K562 (cell line): ENCODE results near the gene ZKSCAN5. TPM values are rescaled to one million over a fixed set of nuclear protein-coding genes. Genes with fewer than 3 reads are reported as not detected.
A peak's percentile ranks its signal among the peaks of the same experiment; 100 is the strongest.

Experiments used
- ATAC-seq: fragments of 200-7000 bp; cut with Tn5 transposase; 3 replicates; pipeline ENCODE4 v1.9.1; 2020; ENCODE audit warnings: moderate library complexity
- BruUV-seq: library from RNA; stranded (reverse); fragments of 400-500 nt; replicated peaks from 2 replicates; lab custom pipeline; 2021; lab: Mats Ljungman, UMichigan
- CTCF ChIA-PET: fragments of 300-600 bp; formaldehyde crosslinking; extraction: SDS; loops from one replicate; lab custom pipeline; 2021; ENCODE audit warnings: low intra/inter-chr PET ratio; lab: Yijun Ruan, JAX
- POLR2A ChIA-PET: fragments of 300-600, 350-650 bp; sonication (Branson Sonifier 250); formaldehyde crosslinking; extraction: SDS; loops from one replicate; lab custom pipeline; 2021; ENCODE audit warnings: antibody characterized with exemption, inconsistent platforms; lab: Yijun Ruan, JAX
- DNase-seq, 4 experiments: peaks; one replicate each; pipeline versions ENCODE4 v3.0.0 to v3.0.0-alpha.2; 2011 to 2018; ENCODE audit warnings: low spot score in 3 of 4, mixed read lengths in 3 of 4; ENCODE audit errors: extremely low read depth in 1 of 4
- FAIRE-seq: peaks from 2 replicates; lab custom pipeline; 2011; peaks lifted over from hg19 to GRCh38; lab: Jason Lieb, UNC
- H2AFZ ChIP-seq: 2 replicates; pipeline ENCODE4 v1.6.0; 2011; ENCODE audit warnings: low read depth, low read length, control low read depth, inconsistent platforms
- H3K27ac ChIP-seq: fragments of 200-600 bp; 3 replicates; pipeline ENCODE4 v1.8.0; 2011; ENCODE audit warnings: low read depth, mild to moderate bottlenecking, control low read depth, inconsistent platforms, low read length, moderate library complexity, mixed read lengths; ENCODE audit errors: extremely low read depth
- H3K27me3 ChIP-seq, 2 experiments: fragments of 300-600 bp in 1 of 2; 2 replicates in 1 of 2; 3 replicates in 1 of 2; pipeline versions ENCODE4 v1.6.0 to v1.8.0; 2011; ENCODE audit warnings: inconsistent platforms in 2 of 2, low read length in 2 of 2, mild to moderate bottlenecking in 1 of 2, mixed read lengths in 1 of 2, moderate library complexity in 1 of 2; ENCODE audit not compliant: control insufficient read depth in 2 of 2, insufficient read depth in 2 of 2
- H3K36me3 ChIP-seq: fragments of 300-600 bp; 3 replicates; pipeline ENCODE4 v1.8.0; 2011; ENCODE audit warnings: mild to moderate bottlenecking, low read length, inconsistent platforms; ENCODE audit not compliant: control insufficient read depth, insufficient read depth
- H3K4me1 ChIP-seq, 2 experiments: fragments of 200-600 bp in 1 of 2; replicated peaks in 1 of 2; 2 replicates in 1 of 2; 3 replicates in 1 of 2; pipeline versions ENCODE4 v1.5.1 to v1.8.0; 2011; ENCODE audit warnings: inconsistent platforms in 2 of 2, low read length in 2 of 2, mild to moderate bottlenecking in 1 of 2, mixed read lengths in 1 of 2, moderate library complexity in 1 of 2; ENCODE audit not compliant: control insufficient read depth in 2 of 2, insufficient read depth in 2 of 2
- H3K4me2 ChIP-seq: 2 replicates; pipeline ENCODE4 v1.6.1; 2011; ENCODE audit warnings: low read length, control low read depth, inconsistent platforms, mixed read lengths; ENCODE audit not compliant: insufficient read depth
- H3K4me3 ChIP-seq: fragments of 200-600 bp; sonication (generic), shearing (Covaris generic); 2 replicates; pipeline ENCODE4 v1.5.1; 2016; ENCODE audit warnings: control low read depth, inconsistent platforms
- H3K79me2 ChIP-seq: fragments of 200-600 bp; 3 replicates; pipeline ENCODE4 v1.8.0; 2011; ENCODE audit warnings: low read length, inconsistent platforms; ENCODE audit not compliant: control insufficient read depth, insufficient read depth
- H3K9ac ChIP-seq, 2 experiments: 2 replicates each; pipeline versions ENCODE4 v1.6.0 to v1.6.1; 2011; ENCODE audit warnings: low read depth in 2 of 2, low read length in 2 of 2, control low read depth in 1 of 2, inconsistent platforms in 1 of 2, mild to moderate bottlenecking in 1 of 2, mixed read lengths in 1 of 2; ENCODE audit not compliant: insufficient read depth in 1 of 2
- H3K9me1 ChIP-seq: one replicate; pipeline ENCODE4 v1.6.0; 2011; ENCODE audit warnings: inconsistent platforms, mild to moderate bottlenecking, low read length, moderate library complexity; ENCODE audit not compliant: control insufficient read depth, insufficient read depth
- H3K9me3 ChIP-seq: replicated peaks from 2 replicates; pipeline ENCODE4 v1.5.1; 2011; ENCODE audit warnings: low read depth, low read length, inconsistent platforms; ENCODE audit not compliant: control insufficient read depth, insufficient read depth
- H4K20me1 ChIP-seq: replicated peaks from 2 replicates; pipeline ENCODE4 v1.6.1; 2011; ENCODE audit warnings: low read length, inconsistent platforms, mixed read lengths; ENCODE audit not compliant: control insufficient read depth, insufficient read depth
- BRCA1 ChIP-seq, 2 experiments: fragments of 450-650 bp in 1 of 2; sonication (generic) in 1 of 2; formaldehyde crosslinking in 1 of 2; IDR thresholded peaks; 2 replicates each; pipeline versions ENCODE4 v1.5.0 to v1.6.1; 2017 to 2020; ENCODE audit warnings: mild to moderate bottlenecking in 1 of 2, missing genetic modification reagents in 1 of 2
- CCNT2 ChIP-seq: IDR thresholded peaks from 2 replicates; pipeline ENCODE4 v1.6.1; 2011; ENCODE audit warnings: borderline replicate concordance, low read depth, mild to moderate bottlenecking, moderate library complexity, mixed read lengths, low read length; ENCODE audit not compliant: insufficient read length; ENCODE audit errors: extremely low read depth
- E2F3 ChIP-seq: fragments of 250-450 bp; sonication (Bioruptor Pico); IDR thresholded peaks from 2 replicates; pipeline ENCODE4 v1.4.0; 2020; ENCODE audit warnings: mild to moderate bottlenecking
- ETS1 ChIP-seq: conservative IDR thresholded peaks from 2 replicates; pipeline ENCODE4 v1.6.1; 2011; ENCODE audit warnings: low read depth, mild to moderate bottlenecking, low read length; ENCODE audit not compliant: control insufficient read depth
- FOXJ2 ChIP-seq: fragments of 200-800 bp; sonication (Bioruptor generic); IDR thresholded peaks from 2 replicates; pipeline ENCODE4 v1.6.1; 2016; ENCODE audit warnings: missing genetic modification characterization, missing compliant biosample characterization
- HNRNPH1 ChIP-seq: fragments of 200-400 bp; formaldehyde crosslinking; optimal IDR thresholded peaks from 2 replicates; pipeline ENCODE3; 2017; ENCODE audit warnings: low read depth, mild to moderate bottlenecking, low read length, moderate library complexity
- KHSRP ChIP-seq: fragments of 450-650 bp; IDR thresholded peaks from 2 replicates; pipeline ENCODE4 v1.6.1; 2017
- MCM5 ChIP-seq: fragments of 450-650 bp; IDR thresholded peaks from 2 replicates; pipeline ENCODE4 v1.6.1; 2016; ENCODE audit warnings: low read depth
- MIER1 ChIP-seq: fragments of 450-650 bp; IDR thresholded peaks from 2 replicates; pipeline ENCODE4 v1.6.1; 2016; ENCODE audit warnings: antibody characterized with exemption, mild to moderate bottlenecking, low read depth
- NFATC3 ChIP-seq: fragments of 450-650 bp; IDR thresholded peaks from 2 replicates; pipeline ENCODE4 v1.6.1; 2017; ENCODE audit warnings: mild to moderate bottlenecking
- POLR2A ChIP-seq: fragments of 450-650 bp; conservative IDR thresholded peaks from 2 replicates; pipeline ENCODE4 v1.6.1; 2016
- POLR2AphosphoS5 ChIP-seq: IDR thresholded peaks from 2 replicates; pipeline ENCODE4 v1.6.1; 2011; ENCODE audit warnings: mild to moderate bottlenecking, low read depth, low read length, moderate library complexity; ENCODE audit not compliant: control insufficient read depth, insufficient read depth
- POLR2G ChIP-seq: fragments of 200-400 bp; formaldehyde crosslinking; IDR thresholded peaks from 2 replicates; pipeline ENCODE4 v1.6.1; 2017; ENCODE audit warnings: low read depth, mild to moderate bottlenecking, antibody characterized with exemption, low read length, moderate library complexity
- RBM22 ChIP-seq: fragments of 200-400 bp; formaldehyde crosslinking; IDR thresholded peaks from 2 replicates; pipeline ENCODE4 v1.6.1; 2018; ENCODE audit warnings: low read length, low read depth; ENCODE audit not compliant: poor library complexity, severe bottlenecking
- SMARCA5 ChIP-seq: fragments of 450-650 bp; IDR thresholded peaks from 2 replicates; pipeline ENCODE4 v1.6.1; 2016
- ZEB2 ChIP-seq: fragments of 450-650 bp; IDR thresholded peaks from 2 replicates; pipeline ENCODE4 v1.6.1; 2016
- ZFP30 ChIP-seq: fragments of 250-450 bp; sonication (Bioruptor Pico); IDR thresholded peaks from 2 replicates; pipeline ENCODE4 v1.8.0; 2022; ENCODE audit warnings: moderate library complexity, mild to moderate bottlenecking, inconsistent platforms, borderline replicate concordance
- ZNF12 ChIP-seq: sonication (generic); formaldehyde crosslinking; IDR thresholded peaks from 2 replicates; pipeline ENCODE4 v1.4.0; 2020; ENCODE audit warnings: mild to moderate bottlenecking, missing genetic modification reagents
- ZNF395 ChIP-seq: fragments of 200-800 bp; sonication (Bioruptor generic); IDR thresholded peaks from 2 replicates; pipeline ENCODE4 v1.6.1; 2017; ENCODE audit warnings: missing genetic modification characterization, missing compliant biosample characterization
- WGBS: fragments of 100-300 bp; shearing (Covaris generic); methylation state at CpG from one replicate; pipeline ENCODE4 v1.1.6; 2016; ENCODE audit warnings: low coverage, mixed read lengths; ENCODE audit not compliant: insufficient coverage; ENCODE audit errors: missing lambda C conversion rate; 5-methylcytosine and 5-hydroxymethylcytosine counted together
- in situ Hi-C: fragments of 300-500 bp; cut with MboI; formaldehyde crosslinking; loops from 4 replicates; pipeline ENCODE4 v1.15.0; 2018; ENCODE audit warnings: inconsistent platforms, mixed read lengths
- intact Hi-C: fragments of 100-400 bp; cut with micrococcal nuclease; formaldehyde crosslinking; loops from 2 replicates; pipeline ENCODE4 v1.14.2; 2022
- polyA plus RNA-seq, 8 experiments: library from polyadenylated mRNA; depleted of rRNA in 4 of 8; stranded (reverse) in 5 of 8; unstranded in 3 of 8; fragments of >200 nt; fragmentation: Nextera tagmentation in 2 of 8; fragmentation: Illumina TruSeq in 1 of 8; extraction: Ambion mirVana in 2 of 8; extraction: Trizol in 1 of 8; gene quantifications; 2 replicates each; pipeline versions ENCODE4 v1.2.1 to v1.2.3, GENCODE V29; 2011 to 2014; ENCODE audit warnings: inconsistent platforms in 1 of 8, missing spikeins in 1 of 8
- total RNA-seq, 7 experiments: library from RNA; depleted of rRNA in 6 of 7; stranded (reverse); fragments of >200 nt in 6 of 7; fragmentation: Illumina TruSeq in 2 of 7; extraction: Trizol in 2 of 7; gene quantifications; 2 replicates each; pipeline versions ENCODE4 v1.2.1 to v1.2.3, GENCODE V29; 2011 to 2021; ENCODE audit warnings: low replicate concordance in 1 of 7
- TF ChIP-seq, protein P1 (sequence below), 2 experiments: fragments of 200-800 bp in 1 of 2; sonication (Bioruptor generic) in 1 of 2; sonication (generic) in 1 of 2; formaldehyde crosslinking in 1 of 2; IDR thresholded peaks in 1 of 2; conservative IDR thresholded peaks in 1 of 2; 2 replicates each; pipeline versions ENCODE4 v1.5.0 to v1.6.1; 2016 to 2020; ENCODE audit warnings: missing compliant biosample characterization in 1 of 2, missing genetic modification characterization in 1 of 2, missing genetic modification reagents in 1 of 2

ZKSCAN5 gene
- total and polyA plus RNA-seq, 9 of the 15 experiments (the other 6 are each of a cell fraction or from before 2014, with no cell fraction given) = 4.2 to 19.0 (median 15.0) TPM

- H3K27me3 ChIP-seq = no peaks in the 10 kb centered on the region
- ATAC-seq = peak; percentile 7
- H3K36me3 ChIP-seq = peaks cover 98% of the 10 kb centered on the region
- no peaks in the 10 kb centered on the region for H3K9me1 ChIP-seq
- H2AFZ ChIP-seq = no peak overlapping the region
- FAIRE-seq = no peak
- H3K9ac ChIP-seq = peak overlapping the region in 1 of 2 experiments; percentile 54; a peak in 2 of 4 replicates
- in situ Hi-C loops (no loop called here), intact Hi-C loops (no loop called here)
- no peaks in the 10 kb centered on the region for H3K9me3 ChIP-seq
- peaks cover 0 to 16% of the 10 kb centered on the region in 2 experiments; a peak in 2 of 5 replicates for H3K4me1 ChIP-seq
- CTCF ChIA-PET = no interaction called here
- H4K20me1 ChIP-seq = peaks cover 44% of the 10 kb centered on the region
- POLR2A ChIA-PET = interaction anchor here (0.6 to 2.9 kb wide), 10 partner anchors 8 to 824 kb away, joined by 3 to 28 read pairs (median 3); partner anchors contain the start of genes ATP5MF, CPSF4, PDAP1 and PTCD1
- WGBS = 76% methylated on average over 9 of the region's 9 CpGs
- H3K4me3 ChIP-seq = no peak overlapping the region
- no peak overlapping the region for H3K4me2 ChIP-seq
- DNase-seq = no peak
- peaks cover 40% of the 10 kb centered on the region for H3K79me2 ChIP-seq
- BruUV-seq = no TSS peak
- no peak overlapping the region for H3K27ac ChIP-seq
- TF ChIP-seq CCNT2 (peak; percentile 16), ETS1 (no peak), KHSRP (no peak), POLR2G (peak; percentile 69), BRCA1 (IDR thresholded peaks at IDR 0.05) (no peak), BRCA1 (CRISPR knock-in tag; IDR thresholded peaks at IDR 0.05) (no peak), ZEB2 (no peak), SMARCA5 (no peak), ZNF395 (CRISPR knock-in tag) (no peak), POLR2AphosphoS5 (peak; percentile 50; the same call in 1 of the 2 replicates), ZFP30 (CRISPR knock-in tag) (no peak), ZNF12 (no peak), NFATC3 (no peak), E2F3 (CRISPR knock-in tag) (no peak), RBM22 (peak; percentile 11), POLR2A (peak; percentile 3; the same call in 1 of the 2 replicates), FOXJ2 (tag) (no peak), HNRNPH1 (no peak), MCM5 (no peak), MIER1 (no peak)
- TF ChIP-seq, protein P1, sequence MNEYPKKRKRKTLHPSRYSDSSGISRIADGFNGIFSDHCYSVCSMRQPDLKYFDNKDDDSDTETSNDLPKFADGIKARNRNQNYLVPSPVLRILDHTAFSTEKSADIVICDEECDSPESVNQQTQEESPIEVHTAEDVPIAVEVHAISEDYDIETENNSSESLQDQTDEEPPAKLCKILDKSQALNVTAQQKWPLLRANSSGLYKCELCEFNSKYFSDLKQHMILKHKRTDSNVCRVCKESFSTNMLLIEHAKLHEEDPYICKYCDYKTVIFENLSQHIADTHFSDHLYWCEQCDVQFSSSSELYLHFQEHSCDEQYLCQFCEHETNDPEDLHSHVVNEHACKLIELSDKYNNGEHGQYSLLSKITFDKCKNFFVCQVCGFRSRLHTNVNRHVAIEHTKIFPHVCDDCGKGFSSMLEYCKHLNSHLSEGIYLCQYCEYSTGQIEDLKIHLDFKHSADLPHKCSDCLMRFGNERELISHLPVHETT (CRISPR knock-in tag; conservative IDR thresholded peaks at IDR 0.05 in 1 of 2, IDR thresholded peaks at IDR 0.05 in 1 of 2) = no peak
Measured at GRCh38 chr7:99455874-99456273, 48.6 kb upstream of the ZKSCAN5 start.
